Mesenchymal stem cell (in vitro differentiated cells and primary cell): ENCODE data around the gene GATAD1.
"Not testable (repeated sequence)": the region's sequence is repeated elsewhere in the genome, so short reads cannot be mapped to it uniquely, and the experiment has no call there.

Source experiments
- DNase-seq: peaks from one replicate; pipeline ENCODE4 v3.0.0-alpha.2; 2013
- H2AFZ ChIP-seq: one replicate; pipeline ENCODE4 v1.6.1; 2013; ENCODE audit warnings: low read depth, mild to moderate bottlenecking, control low read depth, inconsistent platforms, low read length, moderate library complexity
- H2AK5ac ChIP-seq: 2 replicates; pipeline ENCODE4 v1.6.1; 2013; ENCODE audit warnings: low read length, moderate library complexity, mild to moderate bottlenecking, inconsistent platforms; ENCODE audit not compliant: severe bottlenecking
- H2BK120ac ChIP-seq: one replicate; pipeline ENCODE4 v1.6.1; 2013; ENCODE audit warnings: low read depth, mild to moderate bottlenecking, inconsistent platforms, low read length, moderate library complexity
- H2BK12ac ChIP-seq, 2 experiments: one replicate each; pipeline ENCODE4 v1.6.1; 2013; ENCODE audit warnings: inconsistent platforms in 2 of 2, low read length in 2 of 2, mild to moderate bottlenecking in 2 of 2, moderate library complexity in 2 of 2, control low read depth in 1 of 2
- H2BK15ac ChIP-seq: one replicate; pipeline ENCODE4 v1.6.1; 2013; ENCODE audit warnings: mild to moderate bottlenecking, low read depth, inconsistent platforms; ENCODE audit not compliant: poor library complexity, severe bottlenecking
- H2BK5ac ChIP-seq: 2 replicates; pipeline ENCODE4 v1.6.1; 2013; ENCODE audit warnings: low read depth, mild to moderate bottlenecking, low read length, control low read depth, inconsistent platforms; ENCODE audit not compliant: poor library complexity, severe bottlenecking
- H3K14ac ChIP-seq, 2 experiments: one replicate each; pipeline ENCODE4 v1.6.1; 2013; ENCODE audit warnings: inconsistent platforms in 2 of 2, low read length in 2 of 2, control low read depth in 1 of 2, mild to moderate bottlenecking in 1 of 2, moderate library complexity in 1 of 2
- H3K18ac ChIP-seq, 2 experiments: one replicate each; pipeline ENCODE4 v1.6.1; 2013; ENCODE audit warnings: inconsistent platforms in 2 of 2, low read length in 2 of 2, control low read depth in 1 of 2, low read depth in 1 of 2, mild to moderate bottlenecking in 1 of 2
- H3K23ac ChIP-seq, 2 experiments: one replicate each; pipeline ENCODE4 v1.6.1; 2013; ENCODE audit warnings: inconsistent platforms in 2 of 2, low read length in 2 of 2, mild to moderate bottlenecking in 2 of 2, moderate library complexity in 2 of 2, control low read depth in 1 of 2
- H3K27ac ChIP-seq: 2 replicates; pipeline ENCODE4 v1.5.1; 2013; ENCODE audit warnings: mild to moderate bottlenecking, moderate library complexity, low read length, control low read depth, inconsistent platforms; ENCODE audit not compliant: poor library complexity, severe bottlenecking
- H3K27me3 ChIP-seq, 2 experiments: 2 replicates each; pipeline versions ENCODE4 v1.6.1 to v1.7.0; 2013; ENCODE audit warnings: low read length in 2 of 2, mild to moderate bottlenecking in 2 of 2, moderate library complexity in 2 of 2, control low read depth in 1 of 2, inconsistent platforms in 1 of 2; ENCODE audit not compliant: control insufficient read depth in 1 of 2, insufficient read depth in 1 of 2
- H3K36me3 ChIP-seq, 2 experiments: 2 replicates each; pipeline versions ENCODE4 v1.6.1 to v1.7.0; 2013; ENCODE audit warnings: low read length in 2 of 2, control low read depth in 1 of 2, inconsistent platforms in 1 of 2, low read depth in 1 of 2, mild to moderate bottlenecking in 1 of 2; ENCODE audit not compliant: insufficient read depth in 2 of 2, control insufficient read depth in 1 of 2
- H3K4ac ChIP-seq, 2 experiments: one replicate each; pipeline ENCODE4 v1.6.1; 2013; ENCODE audit warnings: inconsistent platforms in 2 of 2, low read length in 2 of 2, mild to moderate bottlenecking in 2 of 2, moderate library complexity in 2 of 2, control low read depth in 1 of 2, low read depth in 1 of 2
- H3K4me1 ChIP-seq: 2 replicates; pipeline ENCODE4 v1.6.1; 2013; ENCODE audit warnings: low read depth, low read length, control low read depth; ENCODE audit not compliant: control insufficient read depth, insufficient read depth
- H3K4me2 ChIP-seq: 2 replicates; pipeline ENCODE4 v1.6.1; 2013; ENCODE audit warnings: low read length, mild to moderate bottlenecking, inconsistent platforms; ENCODE audit not compliant: poor library complexity, severe bottlenecking
- H3K4me3 ChIP-seq, 2 experiments: 2 replicates each; pipeline versions ENCODE4 v1.5.1 to v1.7.0; 2013; ENCODE audit warnings: low read length in 2 of 2, mild to moderate bottlenecking in 2 of 2, control low read depth in 1 of 2, low read depth in 1 of 2; ENCODE audit not compliant: insufficient read depth in 1 of 2
- H3K79me1 ChIP-seq: replicated peaks from 2 replicates; pipeline ENCODE4 v1.6.1; 2013; ENCODE audit warnings: mild to moderate bottlenecking, control low read depth, low read length, inconsistent platforms; ENCODE audit not compliant: poor library complexity, severe bottlenecking
- H3K9ac ChIP-seq: 2 replicates; pipeline ENCODE4 v1.7.0; 2013; ENCODE audit warnings: mild to moderate bottlenecking, low read length, moderate library complexity
- H3K9me3 ChIP-seq: 2 replicates; pipeline ENCODE4 v1.7.0; 2013; ENCODE audit warnings: mild to moderate bottlenecking, low read length; ENCODE audit not compliant: control insufficient read depth
- H4K8ac ChIP-seq: one replicate; pipeline ENCODE4 v1.6.1; 2013; ENCODE audit warnings: inconsistent platforms, mild to moderate bottlenecking, low read length, moderate library complexity
- H4K91ac ChIP-seq: one replicate; pipeline ENCODE4 v1.6.1; 2013; ENCODE audit warnings: mild to moderate bottlenecking, low read length, inconsistent platforms
- WGBS: methylation state at CpG from one replicate; pipeline ENCODE4 v1.1.7; 2013; ENCODE audit warnings: mixed read lengths; 5-methylcytosine and 5-hydroxymethylcytosine counted together

The GATAD1 gene

DNA sequence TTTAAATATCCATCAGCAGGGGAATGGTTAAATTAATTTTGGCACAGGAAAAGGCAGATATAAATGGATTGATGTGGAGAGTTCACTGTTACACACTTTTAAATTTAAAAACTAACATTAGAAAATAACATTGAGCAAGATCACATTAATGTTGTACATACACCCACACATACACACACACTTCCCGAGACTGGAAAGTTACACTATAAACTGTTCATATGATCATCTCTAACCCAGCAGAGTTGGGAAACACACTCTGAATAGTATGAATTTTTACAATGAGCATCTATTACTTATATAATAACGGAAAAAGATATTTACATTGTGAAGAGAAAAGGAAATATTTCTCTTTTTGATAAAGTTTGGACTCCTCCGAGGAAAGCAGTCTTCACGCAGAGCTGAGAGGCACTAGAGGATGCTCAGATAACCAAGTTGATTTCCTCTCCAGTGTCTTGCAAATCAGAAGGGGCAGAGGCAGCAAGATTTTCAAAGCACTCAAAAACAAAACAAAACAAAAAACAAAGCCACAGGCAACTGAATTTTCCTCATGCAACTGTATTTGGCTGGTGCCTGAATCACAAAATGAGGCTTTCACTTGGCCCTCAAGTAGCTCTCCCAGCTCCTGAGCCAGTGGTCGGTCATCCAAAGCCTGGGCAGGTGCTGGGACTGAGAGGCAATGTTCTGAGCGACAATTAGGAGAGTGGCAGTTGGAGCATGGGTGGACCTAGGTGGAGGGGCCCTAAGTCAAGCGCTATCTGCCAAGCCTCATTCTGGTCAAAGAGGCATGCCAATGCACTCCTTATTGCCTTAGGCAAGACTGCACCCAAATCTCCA lies 10.5 kb upstream of the GATAD1 start:
- H3K4ac ChIP-seq: no peak overlapping the region
- no peaks in the 10 kb centered on the region for H3K9me3 ChIP-seq
- no peak overlapping the region for H2BK12ac ChIP-seq
- H2AFZ ChIP-seq: no peak overlapping the region
- H3K27ac ChIP-seq: no peak overlapping the region
- peaks cover 5 to 12% of the 10 kb centered on the region in 2 experiments for H3K27me3 ChIP-seq
- no peak overlapping the region for H2BK120ac ChIP-seq
- no peak overlapping the region for H4K91ac ChIP-seq
- 78% methylated on average over 5 of the region's 7 CpGs for WGBS
- no peak overlapping the region for H4K8ac ChIP-seq
- H3K9ac ChIP-seq: no peak overlapping the region
- no peak overlapping the region for H3K14ac ChIP-seq
- H3K4me2 ChIP-seq: no peak overlapping the region
- H3K23ac ChIP-seq: no peak overlapping the region
- H3K36me3 ChIP-seq: no peaks in the 10 kb centered on the region
- H2AK5ac ChIP-seq: no peak overlapping the region
- no peak overlapping the region for H2BK5ac ChIP-seq
- no peaks in the 10 kb centered on the region for H3K79me1 ChIP-seq
- H3K18ac ChIP-seq: no peak overlapping the region
- H3K4me1 ChIP-seq: peaks cover 2% of the 10 kb centered on the region
- DNase-seq: no peak
- no peak overlapping the region for H2BK15ac ChIP-seq
- no peak overlapping the region for H3K4me3 ChIP-seq

GRCh38 chr7:92437956-92438491 lies 9.3 kb upstream of the GATAD1 start:
- H3K9me3 ChIP-seq: no peaks in the 10 kb centered on the region
- no peak overlapping the region for H2BK12ac ChIP-seq
- no peak overlapping the region for H2AK5ac ChIP-seq
- H3K4ac ChIP-seq: no peak overlapping the region
- H3K4me3 ChIP-seq: no peak overlapping the region
- H3K27ac ChIP-seq: no peak overlapping the region
- H3K18ac ChIP-seq: no peak overlapping the region
- H3K27me3 ChIP-seq: peaks cover 5 to 12% of the 10 kb centered on the region in 2 experiments
- peaks cover 2% of the 10 kb centered on the region for H3K4me1 ChIP-seq
- no peak for DNase-seq
- H4K8ac ChIP-seq: no peak overlapping the region
- H2BK15ac ChIP-seq: peak overlapping the region; percentile 90
- H3K23ac ChIP-seq: no peak overlapping the region
- no peak overlapping the region for H2BK120ac ChIP-seq
- H4K91ac ChIP-seq: no peak overlapping the region
- no peak overlapping the region for H3K4me2 ChIP-seq
- H2AFZ ChIP-seq: no peak overlapping the region
- 75% methylated on average over 6 of the region's 6 CpGs for WGBS
- no peak overlapping the region for H2BK5ac ChIP-seq
- H3K36me3 ChIP-seq: no peaks in the 10 kb centered on the region
- no peak overlapping the region for H3K9ac ChIP-seq
- no peak overlapping the region for H3K14ac ChIP-seq
- no peaks in the 10 kb centered on the region for H3K79me1 ChIP-seq

- H4K91ac ChIP-seq, H3K79me1 ChIP-seq, H2BK5ac ChIP-seq, H3K4me1 ChIP-seq, H2BK12ac ChIP-seq, H3K9me3 ChIP-seq, H2BK15ac ChIP-seq, H3K4ac ChIP-seq, DNase-seq, H3K4me3 ChIP-seq, H2BK120ac ChIP-seq, H3K27ac ChIP-seq, H3K4me2 ChIP-seq, H2AK5ac ChIP-seq, H3K18ac ChIP-seq, H3K23ac ChIP-seq, H4K8ac ChIP-seq, H3K36me3 ChIP-seq, H3K14ac ChIP-seq, H3K9ac ChIP-seq, H2AFZ ChIP-seq: not testable (repeated sequence)
- 90% methylated on average over 2 of the region's 2 CpGs for WGBS
- H3K27me3 ChIP-seq: peaks cover 0 to 12% of the 10 kb centered on the region in 2 experiments
Observed at GRCh38 chr7:92442720-92443119, 4.6 kb upstream of the GATAD1 start.

DNA sequence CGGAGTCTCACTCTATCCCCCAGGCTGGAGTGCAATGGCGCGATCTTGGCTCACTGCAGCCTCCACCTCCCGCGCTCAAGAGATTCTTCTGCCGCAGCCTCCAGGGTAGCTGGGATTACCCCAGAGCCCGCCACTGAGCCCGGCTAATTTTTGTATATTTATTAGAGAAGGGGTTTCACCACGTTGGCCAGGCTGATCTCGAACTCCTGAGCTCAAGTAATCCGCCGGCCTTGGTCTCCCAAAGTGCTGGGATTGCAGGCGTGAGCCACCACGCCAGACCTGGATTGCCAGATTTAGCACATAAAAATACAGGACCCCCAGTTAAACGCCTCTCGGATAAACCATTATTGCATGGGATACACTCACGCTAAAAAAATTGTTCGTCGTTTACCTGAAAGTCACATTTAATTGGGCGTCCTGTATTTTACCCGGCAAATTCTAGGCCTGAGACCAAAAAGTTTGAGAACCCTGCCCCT lies 375 bp upstream of the GATAD1 start:
- Histone ChIP-seq H2AK5ac (no peak overlapping the region), H4K91ac (no peak overlapping the region), H3K27ac (no peak overlapping the region), H3K4me3 (no peak overlapping the region), H3K4me1 (no peaks in the 10 kb centered on the region), H2BK12ac (no peak overlapping the region), H2BK120ac (no peak overlapping the region), H2AFZ (no peak overlapping the region), H3K23ac (no peak overlapping the region), H3K79me1 (peaks cover 2% of the 10 kb centered on the region), H2BK15ac (no peak overlapping the region), H3K36me3 (peaks cover 3 to 29% of the 10 kb centered on the region in 2 experiments), H3K14ac (no peak overlapping the region), H3K4me2 (no peak overlapping the region), H2BK5ac (no peak overlapping the region), H3K27me3 (no peaks in the 10 kb centered on the region), H4K8ac (peak overlapping the region; percentile 57), H3K9ac (peak overlapping the region; percentile 95), H3K9me3 (no peaks in the 10 kb centered on the region), H3K18ac (no peak overlapping the region), H3K4ac (no peak overlapping the region)
- 56% methylated on average over 21 of the region's 21 CpGs for WGBS
- DNase-seq: no peak
